Endodermal cell (in vitro differentiated cells): ENCODE results near the gene ZNF471. TPM values are rescaled to one million over a fixed set of nuclear protein-coding genes. Genes with fewer than 3 reads are reported as not detected.
A peak's percentile ranks its signal among the peaks of the same experiment; 100 is the strongest.

Experiments
- DNase-seq: peaks from one replicate; pipeline ENCODE4 v3.0.0-alpha.2; 2017
- H3K27ac ChIP-seq: 2 replicates; pipeline ENCODE4 v1.5.1; 2013; ENCODE audit warnings: mild to moderate bottlenecking, low read depth, low read length, moderate library complexity
- H3K27me3 ChIP-seq: 2 replicates; pipeline ENCODE4 v1.6.1; 2013; ENCODE audit warnings: mild to moderate bottlenecking, low read length, moderate library complexity; ENCODE audit not compliant: insufficient read depth, control insufficient read depth, poor library complexity, severe bottlenecking
- H3K36me3 ChIP-seq: 2 replicates; pipeline ENCODE4 v1.7.0; 2013; ENCODE audit warnings: mild to moderate bottlenecking, low read length, moderate library complexity; ENCODE audit not compliant: control insufficient read depth, insufficient read depth
- H3K4me1 ChIP-seq: one replicate; pipeline ENCODE4 v1.7.0; 2013; ENCODE audit warnings: low read length; ENCODE audit not compliant: control insufficient read depth, insufficient read depth
- H3K4me3 ChIP-seq: 2 replicates; pipeline ENCODE4 v1.5.1; 2013; ENCODE audit warnings: mild to moderate bottlenecking, low read length, moderate library complexity
- H3K9ac ChIP-seq: 2 replicates; pipeline ENCODE4 v1.6.1; 2013; ENCODE audit warnings: mild to moderate bottlenecking, low read length, moderate library complexity; ENCODE audit not compliant: poor library complexity, severe bottlenecking; ENCODE audit errors: extremely low read depth
- H3K9me3 ChIP-seq: 2 replicates; pipeline ENCODE4 v1.6.1; 2013; ENCODE audit warnings: mild to moderate bottlenecking, low read length, moderate library complexity; ENCODE audit not compliant: control insufficient read depth
- H3K27ac Mint-ChIP-seq: 2 replicates; pipeline ENCODE4 v1.8.0; 2020; ENCODE audit warnings: mixed read lengths
- H3K27me3 Mint-ChIP-seq: 2 replicates; pipeline ENCODE4 v1.8.0; 2021; ENCODE audit warnings: mild to moderate bottlenecking, mixed read lengths; ENCODE audit not compliant: insufficient read depth
- H3K36me3 Mint-ChIP-seq: 2 replicates; pipeline ENCODE4 v1.8.0; 2020; ENCODE audit warnings: low read depth, mixed read lengths
- H3K4me1 Mint-ChIP-seq: 2 replicates; pipeline ENCODE4 v1.8.0; 2020; ENCODE audit warnings: mixed read lengths
- H3K4me3 Mint-ChIP-seq: 2 replicates; pipeline ENCODE4 v1.8.0; 2020; ENCODE audit warnings: mild to moderate bottlenecking, moderate library complexity, mixed read lengths
- H3K9me3 Mint-ChIP-seq: 2 replicates; pipeline ENCODE4 v1.8.0; 2020; ENCODE audit warnings: mild to moderate bottlenecking, mixed read lengths
- CTCF ChIP-seq: fragments of 200-600 bp; sonication (generic); conservative IDR thresholded peaks from 2 replicates; pipeline ENCODE4 v1.5.0; 2021; ENCODE audit warnings: antibody characterized with exemption, mild to moderate bottlenecking
- WGBS, 2 experiments: methylation state at CpG; one replicate each; pipeline versions ENCODE4 v1.1.5 to v1.1.7; 2013; ENCODE audit warnings: missing lambda C conversion rate in 2 of 2, mixed read lengths in 1 of 2; ENCODE audit not compliant: insufficient coverage in 1 of 2, insufficient read length in 1 of 2; 5-methylcytosine and 5-hydroxymethylcytosine counted together
- total RNA-seq, 2 donors: library from RNA; stranded (reverse); fragmentation: NEBNext Ultra II Directional in 1 of 2; extraction: Animal tissue kit (Norgen Biotek cat#: 25700) in 1 of 2; gene quantifications; 2 replicates in 1 of 2; 3 replicates in 1 of 2; pipeline ENCODE4 v1.2.1, GENCODE V29; 2021

The ZNF471 gene
- total RNA-seq, 2 donors from 2014 or later = 0.07 to 3.8 TPM

- Histone ChIP-seq H3K9me3 (peaks cover 58% of the 10 kb centered on the region), H3K4me1 (no peaks in the 10 kb centered on the region), H3K9ac (peak within 1 kb of the TSS; percentile 15), H3K27me3 (no peaks in the 10 kb centered on the region), H3K27ac (peak within 1 kb of the TSS; percentile 61), H3K4me3 (peak within 1 kb of the TSS; percentile 86), H3K36me3 (no peaks in the 10 kb centered on the region)
- DNase-seq = no peak
- no peak for TF ChIP-seq CTCF
- peaks cover 5% of the 10 kb centered on the region for H3K36me3 Mint-ChIP-seq
- H3K9me3 Mint-ChIP-seq = peaks cover 97% of the 10 kb centered on the region
- no peak within 1 kb of the TSS for H3K4me3 Mint-ChIP-seq
- no peaks in the 10 kb centered on the region for H3K27me3 Mint-ChIP-seq
- no peak within 1 kb of the TSS for H3K27ac Mint-ChIP-seq
- 44 to 47% methylated on average over 32 to 69 of the region's 69 CpGs for WGBS, 2 experiments
- no peaks in the 10 kb centered on the region for H3K4me1 Mint-ChIP-seq
These were observed 30.8 kb upstream of the ZNF471 start, which contains the start of gene ZNF667 for GRCh38 chr19:56476651-56477428. Gene ZNF667, minus strand, starts transcription at chr19:56477345. Its CDS starts 14,975 bp downstream, at chr19:56462370.

- Mint-ChIP-seq H3K4me3 (no peak overlapping the region), H3K9me3 (peaks cover 97% of the 10 kb centered on the region)
- DNase-seq = peak; percentile 93
These were observed 30.0 kb upstream of the ZNF471 start for GRCh38 chr19:56477429-56478338.

More at GRCh38 chr19:56477429-56478338, 30.0 kb upstream of the ZNF471 start:
- TF ChIP-seq CTCF = no peak
- no peaks in the 10 kb centered on the region for H3K4me1 ChIP-seq
- no peaks in the 10 kb centered on the region for H3K27me3 ChIP-seq
- Mint-ChIP-seq H3K4me1 (no peaks in the 10 kb centered on the region), H3K36me3 (peaks cover 5% of the 10 kb centered on the region), H3K27ac (no peak overlapping the region), H3K27me3 (no peaks in the 10 kb centered on the region)
- no peaks in the 10 kb centered on the region for H3K36me3 ChIP-seq
- H3K9ac ChIP-seq = peak overlapping the region; percentile 15
- H3K27ac ChIP-seq = peak overlapping the region; percentile 61
- WGBS, 2 experiments = 28 to 44% methylated on average over 32 to 80 of the region's 80 CpGs
- H3K4me3 ChIP-seq = peak overlapping the region; percentile 86
- H3K9me3 ChIP-seq = peaks cover 57% of the 10 kb centered on the region
